ENCODE results near the gene PDE2A. TPM values are rescaled to one million over a fixed set of nuclear protein-coding genes. Genes with fewer than 3 reads are reported as not detected.

PDE2A gene
- total and polyA plus RNA-seq, 2 donors from 2014 or later, result 12.6 to 42.0 TPM

- no peak for DNase-seq
- H3K27me3 ChIP-seq (ENCODE audit: control insufficient read depth, insufficient read depth, low read length), result no peaks in the 10 kb centered on the region
- no peaks in the 10 kb centered on the region for H3K9me3 ChIP-seq (ENCODE audit: control insufficient read depth in 2 of 3, insufficient read depth in 1 of 3, low read length in 3 of 3)
- TF ChIP-seq CTCF (IDR thresholded peaks at IDR 0.05; ENCODE audit: borderline replicate concordance, extremely low read depth, insufficient read depth), result no peak
- no peak overlapping the region for H3K27ac ChIP-seq (ENCODE audit: low read depth in 2 of 2, low read length in 2 of 2)
- H3K4me3 ChIP-seq (ENCODE audit: low read length in 3 of 3), result no peak overlapping the region
- FAIRE-seq, result no peak
- H3K4me1 ChIP-seq (ENCODE audit: control insufficient read depth in 2 of 3, insufficient read depth in 2 of 3, low read depth in 1 of 3, low read length in 3 of 3), result peaks cover 0 to 8% (median 0%) of the 10 kb centered on the region in 3 donors
- H3K36me3 ChIP-seq (ENCODE audit: control insufficient read depth in 2 of 3, insufficient read depth in 3 of 3, low read length in 3 of 3), result no peaks in the 10 kb centered on the region
- intact Hi-C loops (cut with DNase I), result no loop called here
- no peak overlapping the region for H3K9ac ChIP-seq (ENCODE audit: low read length in 3 of 3)
Observed at GRCh38 chr11:72606748-72607468, 67.3 kb downstream of the PDE2A start.

- no peaks in the 10 kb centered on the region for H3K9me3 ChIP-seq (ENCODE audit: control insufficient read depth in 2 of 3, insufficient read depth in 1 of 3, low read length in 3 of 3)
- DNase-seq (no peak), FAIRE-seq (no peak)
- H3K4me1 ChIP-seq (ENCODE audit: control insufficient read depth in 2 of 3, insufficient read depth in 2 of 3, low read depth in 1 of 3, low read length in 3 of 3), result peaks cover 0 to 8% (median 0%) of the 10 kb centered on the region in 3 donors
- no peak overlapping the region for H3K27ac ChIP-seq (ENCODE audit: low read depth in 2 of 2, low read length in 2 of 2)
- intact Hi-C loops (cut with DNase I), result no loop called here
- H3K4me3 ChIP-seq (ENCODE audit: low read length in 3 of 3), result no peak overlapping the region
- no peak for TF ChIP-seq CTCF (IDR thresholded peaks at IDR 0.05; ENCODE audit: borderline replicate concordance, extremely low read depth, insufficient read depth)
- no peaks in the 10 kb centered on the region for H3K27me3 ChIP-seq (ENCODE audit: control insufficient read depth, insufficient read depth, low read length)
- H3K9ac ChIP-seq (ENCODE audit: low read length in 3 of 3), result no peak overlapping the region
- H3K36me3 ChIP-seq (ENCODE audit: control insufficient read depth in 2 of 3, insufficient read depth in 3 of 3, low read length in 3 of 3), result no peaks in the 10 kb centered on the region
Observed at GRCh38 chr11:72605973-72606747, 68.1 kb downstream of the PDE2A start.

GRCh38 chr11:72604256-72604655, 70.0 kb downstream of the PDE2A start:
- Histone ChIP-seq H3K27ac (ENCODE audit: low read depth in 2 of 2, low read length in 2 of 2) (no peak overlapping the region), H3K4me3 (ENCODE audit: low read length in 3 of 3) (no peak overlapping the region), H3K4me1 (ENCODE audit: control insufficient read depth in 2 of 3, insufficient read depth in 2 of 3, low read depth in 1 of 3, low read length in 3 of 3) (peaks cover 0 to 8% (median 0%) of the 10 kb centered on the region in 3 donors), H3K9ac (ENCODE audit: low read length in 3 of 3) (no peak overlapping the region), H3K36me3 (ENCODE audit: control insufficient read depth in 2 of 3, insufficient read depth in 3 of 3, low read length in 3 of 3) (no peaks in the 10 kb centered on the region), H3K9me3 (ENCODE audit: control insufficient read depth in 2 of 3, insufficient read depth in 1 of 3, low read length in 3 of 3) (no peaks in the 10 kb centered on the region), H3K27me3 (ENCODE audit: control insufficient read depth, insufficient read depth, low read length) (no peaks in the 10 kb centered on the region)
- intact Hi-C loops (cut with DNase I), result no loop called here
- FAIRE-seq (no peak), DNase-seq (no peak)
- no peak for TF ChIP-seq CTCF (IDR thresholded peaks at IDR 0.05; ENCODE audit: borderline replicate concordance, extremely low read depth, insufficient read depth)
